ENCODE data around the gene ST6GALNAC3.
A peak's percentile ranks its signal among the peaks of the same experiment; 100 is the strongest.

ST6GALNAC3 gene

GRCh38 chr1:76433526-76433925 lies 359.0 kb downstream of the ST6GALNAC3 start:
- peak; percentile 51 for DNase-seq (ENCODE audit: low read depth)

- DNase-seq (ENCODE audit: low read depth), result no peak
Measured at GRCh38 chr1:76443217-76443616, 368.7 kb downstream of the ST6GALNAC3 start.

GRCh38 chr1:76444773-76445172 lies 370.2 kb downstream of the ST6GALNAC3 start:
- DNase-seq (ENCODE audit: low read depth), result no peak

- no peak for DNase-seq (ENCODE audit: low read depth)
Measured at GRCh38 chr1:76450229-76450628, 375.7 kb downstream of the ST6GALNAC3 start.

- no peak for DNase-seq (ENCODE audit: low read depth)
Measured at GRCh38 chr1:76463278-76463677, 388.7 kb downstream of the ST6GALNAC3 start.

GRCh38 chr1:76463849-76464248 lies 389.3 kb downstream of the ST6GALNAC3 start:
- no peak for DNase-seq (ENCODE audit: low read depth)

GRCh38 chr1:76465030-76465429 lies 390.5 kb downstream of the ST6GALNAC3 start:
- DNase-seq (ENCODE audit: low read depth), result peak; percentile 49

- no peak for DNase-seq (ENCODE audit: low read depth)
Measured at GRCh38 chr1:76470166-76470565, 395.6 kb downstream of the ST6GALNAC3 start.

GRCh38 chr1:76471536-76471935 lies 397.0 kb downstream of the ST6GALNAC3 start:
- DNase-seq (ENCODE audit: low read depth), result peak; percentile 35

- DNase-seq (ENCODE audit: low read depth), result no peak
Measured at GRCh38 chr1:76473591-76473990, 399.0 kb downstream of the ST6GALNAC3 start.

- DNase-seq (ENCODE audit: low read depth), result no peak
Measured at GRCh38 chr1:76474922-76475321, 400.4 kb downstream of the ST6GALNAC3 start.

GRCh38 chr1:76477156-76477555 lies 402.6 kb downstream of the ST6GALNAC3 start:
- no peak for DNase-seq (ENCODE audit: low read depth)

GRCh38 chr1:76480827-76481226 lies 406.3 kb downstream of the ST6GALNAC3 start:
- no peak for DNase-seq (ENCODE audit: low read depth)

GRCh38 chr1:76481672-76482071 lies 407.1 kb downstream of the ST6GALNAC3 start:
- DNase-seq (ENCODE audit: low read depth), result no peak

- DNase-seq (ENCODE audit: low read depth), result no peak
Measured at GRCh38 chr1:76482272-76482671, 407.7 kb downstream of the ST6GALNAC3 start.

GRCh38 chr1:76491737-76492136 lies 417.2 kb downstream of the ST6GALNAC3 start:
- no peak for DNase-seq (ENCODE audit: low read depth)

- no peak for DNase-seq (ENCODE audit: low read depth)
Measured at GRCh38 chr1:76492752-76493430, 418.3 kb downstream of the ST6GALNAC3 start.

- DNase-seq (ENCODE audit: low read depth), result no peak
Measured at GRCh38 chr1:76494807-76495206, 420.3 kb downstream of the ST6GALNAC3 start.

GRCh38 chr1:76496871-76497270 lies 422.3 kb downstream of the ST6GALNAC3 start:
- no peak for DNase-seq (ENCODE audit: low read depth)

GRCh38 chr1:76500116-76500515 lies 425.6 kb downstream of the ST6GALNAC3 start:
- no peak for DNase-seq (ENCODE audit: low read depth)

- DNase-seq (ENCODE audit: low read depth), result no peak
Measured at GRCh38 chr1:76501136-76501535, 426.6 kb downstream of the ST6GALNAC3 start.

GRCh38 chr1:76501586-76502219 lies 427.2 kb downstream of the ST6GALNAC3 start:
- no peak for DNase-seq (ENCODE audit: low read depth)

GRCh38 chr1:76503100-76503499 lies 428.6 kb downstream of the ST6GALNAC3 start:
- no peak for DNase-seq (ENCODE audit: low read depth)

- DNase-seq (ENCODE audit: low read depth), result no peak
Measured at GRCh38 chr1:76503736-76504135, 429.2 kb downstream of the ST6GALNAC3 start.
